ENCODE measurements around the gene AFF2. TPM values are rescaled to one million over a fixed set of nuclear protein-coding genes. Genes with fewer than 3 reads are reported as not detected.

Gene AFF2
- total and polyA plus RNA-seq, 2 donors (not counting 3 experiments of a cell fraction or from before 2014, with no cell fraction given) = 0.03 to 0.07 TPM

DNA sequence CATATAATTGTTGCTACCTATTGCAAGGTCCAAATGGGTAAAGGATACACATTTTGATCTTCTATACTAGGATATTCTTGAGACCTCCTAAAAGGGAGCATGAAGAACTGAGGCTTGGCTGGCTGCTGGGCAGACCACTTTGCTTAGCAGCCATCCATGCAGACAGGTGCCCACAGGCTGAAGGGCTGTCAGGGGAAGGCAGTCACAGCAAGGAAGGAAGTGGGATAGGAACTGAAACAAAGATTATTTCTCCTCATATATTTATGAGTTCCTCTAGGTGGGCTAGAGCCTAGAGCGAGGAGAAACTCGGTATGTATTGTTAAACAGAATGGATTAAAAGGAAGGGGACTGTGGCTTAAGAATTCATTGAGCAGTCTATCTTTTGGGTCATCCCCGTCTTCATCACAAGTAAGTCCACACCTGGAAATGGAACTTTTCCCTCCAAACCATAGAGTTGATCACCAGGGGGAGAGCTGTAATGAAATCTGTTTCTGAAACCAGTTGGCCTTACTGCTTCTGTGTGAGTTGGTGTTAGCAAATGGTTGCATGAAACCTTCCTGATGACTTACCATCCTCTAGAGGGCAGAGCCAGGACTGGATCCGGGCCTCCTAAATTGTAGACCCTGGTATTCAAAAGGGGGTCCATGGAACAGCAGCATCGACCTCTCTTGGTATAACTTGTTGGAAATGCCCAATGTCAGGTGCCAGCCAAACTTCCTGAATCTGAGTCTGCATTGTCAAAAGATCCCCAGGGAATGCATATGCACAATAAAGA, 42.3 kb downstream of the AFF2 start:
- Histone ChIP-seq H3K79me2 (ENCODE audit: control insufficient read depth, insufficient read depth, low read length) (no peaks in the 10 kb centered on the region), H3K27ac (ENCODE audit: insufficient read depth, low read depth, low read length) (no peak overlapping the region), H4K20me1 (replicated peaks; ENCODE audit: control insufficient read depth, extremely low read depth, insufficient read depth, low read length) (no peaks in the 10 kb centered on the region), H3K4me1 (ENCODE audit: control insufficient read depth, extremely low read depth, insufficient read depth, low read length) (no peaks in the 10 kb centered on the region), H3K36me3 (ENCODE audit: control insufficient read depth in 2 of 2, extremely low read depth in 1 of 2, insufficient read depth in 2 of 2, low read length in 2 of 2) (no peaks in the 10 kb centered on the region), H3K9me1 (replicated peaks; ENCODE audit: control insufficient read depth, extremely low read depth, insufficient read depth, low read length) (no peaks in the 10 kb centered on the region), H3K4me3 (replicated peaks in 1 of 3; ENCODE audit: insufficient read depth in 1 of 3, low read depth in 1 of 3, low read length in 3 of 3) (no peak overlapping the region), H3K9ac (replicated peaks; ENCODE audit: extremely low read depth, insufficient read depth, low read length) (no peak overlapping the region), H3K27me3 (ENCODE audit: control insufficient read depth in 2 of 2, insufficient read depth in 2 of 2, low read length in 2 of 2) (no peaks in the 10 kb centered on the region), H3K4me2 (ENCODE audit: insufficient read depth, low read length) (no peak overlapping the region), H2AFZ (ENCODE audit: low read depth, low read length) (no peak overlapping the region), H3K9me3 (replicated peaks; ENCODE audit: control insufficient read depth, insufficient read depth, low read length) (no peaks in the 10 kb centered on the region)
- no peak for FAIRE-seq
- no TSS peak for BruUV-seq (replicated peaks)
- intact Hi-C loops (cut with micrococcal nuclease) (no loop called here), dilution Hi-C loops (cut with MboI; ENCODE audit: extremely low pct_ligation_motif_present, low sequenced_read_pairs) (no loop called here)
- TF ChIP-seq GATA2 (IDR thresholded peaks at IDR 0.05; ENCODE audit: insufficient read depth, insufficient read length, low read depth, low read length) (no peak), FOS (IDR thresholded peaks at IDR 0.05; ENCODE audit: borderline replicate concordance, insufficient read depth, low read length) (no peak), POLR2AphosphoS5 (IDR thresholded peaks at IDR 0.05; ENCODE audit: insufficient read depth, low read depth, low read length) (no peak), EZH2 (IDR thresholded peaks at IDR 0.05; ENCODE audit: borderline replicate concordance, low read depth, low read length, severe bottlenecking) (no peak), POLR2A (IDR thresholded peaks at IDR 0.05; ENCODE audit: low read depth, low read length) (no peak)
- TF ChIP-seq, protein P1, sequence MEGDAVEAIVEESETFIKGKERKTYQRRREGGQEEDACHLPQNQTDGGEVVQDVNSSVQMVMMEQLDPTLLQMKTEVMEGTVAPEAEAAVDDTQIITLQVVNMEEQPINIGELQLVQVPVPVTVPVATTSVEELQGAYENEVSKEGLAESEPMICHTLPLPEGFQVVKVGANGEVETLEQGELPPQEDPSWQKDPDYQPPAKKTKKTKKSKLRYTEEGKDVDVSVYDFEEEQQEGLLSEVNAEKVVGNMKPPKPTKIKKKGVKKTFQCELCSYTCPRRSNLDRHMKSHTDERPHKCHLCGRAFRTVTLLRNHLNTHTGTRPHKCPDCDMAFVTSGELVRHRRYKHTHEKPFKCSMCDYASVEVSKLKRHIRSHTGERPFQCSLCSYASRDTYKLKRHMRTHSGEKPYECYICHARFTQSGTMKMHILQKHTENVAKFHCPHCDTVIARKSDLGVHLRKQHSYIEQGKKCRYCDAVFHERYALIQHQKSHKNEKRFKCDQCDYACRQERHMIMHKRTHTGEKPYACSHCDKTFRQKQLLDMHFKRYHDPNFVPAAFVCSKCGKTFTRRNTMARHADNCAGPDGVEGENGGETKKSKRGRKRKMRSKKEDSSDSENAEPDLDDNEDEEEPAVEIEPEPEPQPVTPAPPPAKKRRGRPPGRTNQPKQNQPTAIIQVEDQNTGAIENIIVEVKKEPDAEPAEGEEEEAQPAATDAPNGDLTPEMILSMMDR (IDR thresholded peaks at IDR 0.05; ENCODE audit: extremely low read depth in 1 of 2, insufficient read depth in 1 of 2, low read depth in 1 of 2, low read length in 2 of 2) = no peak
- no peak for DNase-seq (ENCODE audit: low read depth, low spot score)
- ChIA-PET CTCF (no interaction called here), POLR2A (no interaction called here)

Measured in endothelial cell of umbilical vein (primary cell).